GM10248 (cell line): ENCODE results near the gene ASCC3.

Experiments
- CTCF ChIA-PET: fragments of 300-600 bp; sonication (Branson Sonifier 250); formaldehyde crosslinking; extraction: SDS; loops from one replicate; lab custom pipeline; 2021; ENCODE audit warnings: antibody characterized with exemption; lab: Yijun Ruan, JAX
- POLR2A ChIA-PET: fragments of 350-650 bp; sonication (Branson Sonifier 250); formaldehyde crosslinking; extraction: SDS; loops from one replicate; lab custom pipeline; 2020; ENCODE audit warnings: antibody characterized with exemption; lab: Yijun Ruan, JAX
- DNase-seq: peaks from one replicate; pipeline ENCODE4 v3.0.0; 2012; ENCODE audit errors: extremely low spot score
- CTCF ChIP-seq: IDR thresholded peaks from 2 replicates; pipeline ENCODE4 v1.5.1; 2012; ENCODE audit warnings: mild to moderate bottlenecking, low read depth; ENCODE audit errors: extremely low read depth, missing control alignments, control extremely low read depth

ASCC3 gene

GRCh38 chr6:100491952-100492670, 389.0 kb downstream of the ASCC3 start:
- ChIA-PET CTCF (interaction anchor here (1.3 kb wide), 1 partner anchor 10 kb away, joined by 4 read pairs; no protein-coding TSS in a partner anchor), POLR2A (interaction anchor here (0.6 kb wide), 1 partner anchor 533 kb away, joined by 3 read pairs; no protein-coding TSS in a partner anchor)
- TF ChIP-seq CTCF, result no peak
- DNase-seq, result no peak

GRCh38 chr6:100490065-100490464, 391.1 kb downstream of the ASCC3 start:
- TF ChIP-seq CTCF, result no peak
- no peak for DNase-seq
- ChIA-PET POLR2A (no interaction called here), CTCF (interaction anchor here (1.0 kb wide), 1 partner anchor 10 kb away, joined by 3 read pairs; no protein-coding TSS in a partner anchor)

- ChIA-PET CTCF (no interaction called here), POLR2A (no interaction called here)
- TF ChIP-seq CTCF, result no peak
- no peak for DNase-seq
These were observed 392.9 kb downstream of the ASCC3 start for GRCh38 chr6:100488244-100488643.

GRCh38 chr6:100487638-100488037, 393.5 kb downstream of the ASCC3 start:
- DNase-seq, result no peak
- CTCF ChIA-PET, result no interaction called here
- POLR2A ChIA-PET, result no interaction called here
- no peak for TF ChIP-seq CTCF

- no peak for TF ChIP-seq CTCF
- ChIA-PET POLR2A (no interaction called here), CTCF (interaction anchor here (1.7 kb wide), 1 partner anchor 18 kb away, joined by 4 read pairs; no protein-coding TSS in a partner anchor)
- no peak for DNase-seq
These were observed 395.9 kb downstream of the ASCC3 start for GRCh38 chr6:100485268-100485667.

- TF ChIP-seq CTCF, result no peak
- DNase-seq, result no peak
- CTCF ChIA-PET, result no interaction called here
- POLR2A ChIA-PET, result no interaction called here
These were observed 396.7 kb downstream of the ASCC3 start for GRCh38 chr6:100484474-100484873.
